H1 (cell line): ENCODE results near the gene PTPN1. TPM values are rescaled to one million over a fixed set of nuclear protein-coding genes. Genes with fewer than 3 reads are reported as not detected.

Experiments used
- BCL11A ChIP-seq, 2 experiments: IDR thresholded peaks; one replicate each; pipeline ENCODE4 v1.6.1; 2011; ENCODE audit warnings: low read depth in 2 of 2, low read length in 2 of 2, mild to moderate bottlenecking in 2 of 2
- CBX5 ChIP-seq: fragments of 300-800, 300-1000 bp; sonication (generic); IDR thresholded peaks from 2 replicates; pipeline ENCODE4 v1.7.1; 2016; ENCODE audit warnings: antibody characterized with exemption, low read length, low read depth
- FOSL1 ChIP-seq: IDR thresholded peaks from 2 replicates; pipeline ENCODE4 v1.6.1; 2011; ENCODE audit warnings: mild to moderate bottlenecking, low read depth, low read length, moderate library complexity; ENCODE audit not compliant: insufficient read depth
- KDM1A ChIP-seq: fragments of 200-600, 300-600 bp; sonication (generic); IDR thresholded peaks from 2 replicates; pipeline ENCODE4 v1.7.1; 2016; ENCODE audit warnings: mild to moderate bottlenecking, low read length, borderline replicate concordance
- KDM5A ChIP-seq: fragments of 200-600 bp; IDR thresholded peaks from 2 replicates; pipeline ENCODE4 v1.7.1; 2012; ENCODE audit warnings: mild to moderate bottlenecking, low read length, inconsistent platforms, mixed read lengths
- RNF2 ChIP-seq: fragments of 200-900, 300-1000 bp; sonication (generic); IDR thresholded peaks from 2 replicates; pipeline ENCODE4 v1.7.1; 2016; ENCODE audit warnings: borderline replicate concordance, low read depth, mild to moderate bottlenecking, antibody characterized with exemption, low read length; ENCODE audit not compliant: poor library complexity, severe bottlenecking; ENCODE audit errors: missing control alignments
- SP4 ChIP-seq: IDR thresholded peaks from 2 replicates; pipeline ENCODE4 v1.6.1; 2012; ENCODE audit warnings: low read length, inconsistent platforms
- SRF ChIP-seq: IDR thresholded peaks from 2 replicates; pipeline ENCODE4 v1.6.1; 2011; ENCODE audit warnings: mild to moderate bottlenecking, low read depth, low read length, moderate library complexity
- TAF1 ChIP-seq: IDR thresholded peaks from 2 replicates; pipeline ENCODE4 v1.6.1; 2011; ENCODE audit warnings: mild to moderate bottlenecking, low read depth, low read length
- TBP ChIP-seq: IDR thresholded peaks from 2 replicates; pipeline ENCODE4 v1.6.1; 2011; ENCODE audit warnings: low read depth, low read length, improper control_type of control experiment
- TEAD4 ChIP-seq: IDR thresholded peaks from 2 replicates; pipeline ENCODE4 v1.6.1; 2012; ENCODE audit warnings: low read depth, low read length, inconsistent platforms, mixed read lengths
- polyA plus RNA-seq, 7 experiments: library from polyadenylated mRNA; depleted of rRNA in 3 of 7; stranded (reverse) in 5 of 7; unstranded in 2 of 7; fragments of >200 nt in 5 of 7; fragments of 200-250 nt in 2 of 7; gene quantifications; 1 replicate in 5 of 7; 2 replicates in 1 of 7; 4 replicates in 1 of 7; pipeline versions ENCODE4 v1.2.1 to v1.2.3, GENCODE V29; 2011 to 2013; ENCODE audit warnings: missing spikeins in 2 of 7, mixed read lengths in 2 of 7
- total RNA-seq: library from RNA; stranded (reverse); fragmentation: NEBNext Ultra II Directional; extraction: Animal tissue kit (Norgen Biotek cat#: 25700); gene quantifications from 2 replicates; pipeline ENCODE4 v1.2.1, GENCODE V29; 2021
- TF ChIP-seq, protein P1 (sequence below): fragments of 300-600 bp; sonication (generic); IDR thresholded peaks from 2 replicates; pipeline ENCODE4 v1.7.1; 2012; ENCODE audit warnings: low read length, moderate library complexity, mild to moderate bottlenecking, inconsistent platforms; ENCODE audit not compliant: insufficient replicate concordance

Gene PTPN1
- total and polyA plus RNA-seq, 2 of the 8 experiments (the other 6 are each of a cell fraction or from before 2014, with no cell fraction given) = 18.6 to 32.1 TPM

- TF ChIP-seq, protein P1, sequence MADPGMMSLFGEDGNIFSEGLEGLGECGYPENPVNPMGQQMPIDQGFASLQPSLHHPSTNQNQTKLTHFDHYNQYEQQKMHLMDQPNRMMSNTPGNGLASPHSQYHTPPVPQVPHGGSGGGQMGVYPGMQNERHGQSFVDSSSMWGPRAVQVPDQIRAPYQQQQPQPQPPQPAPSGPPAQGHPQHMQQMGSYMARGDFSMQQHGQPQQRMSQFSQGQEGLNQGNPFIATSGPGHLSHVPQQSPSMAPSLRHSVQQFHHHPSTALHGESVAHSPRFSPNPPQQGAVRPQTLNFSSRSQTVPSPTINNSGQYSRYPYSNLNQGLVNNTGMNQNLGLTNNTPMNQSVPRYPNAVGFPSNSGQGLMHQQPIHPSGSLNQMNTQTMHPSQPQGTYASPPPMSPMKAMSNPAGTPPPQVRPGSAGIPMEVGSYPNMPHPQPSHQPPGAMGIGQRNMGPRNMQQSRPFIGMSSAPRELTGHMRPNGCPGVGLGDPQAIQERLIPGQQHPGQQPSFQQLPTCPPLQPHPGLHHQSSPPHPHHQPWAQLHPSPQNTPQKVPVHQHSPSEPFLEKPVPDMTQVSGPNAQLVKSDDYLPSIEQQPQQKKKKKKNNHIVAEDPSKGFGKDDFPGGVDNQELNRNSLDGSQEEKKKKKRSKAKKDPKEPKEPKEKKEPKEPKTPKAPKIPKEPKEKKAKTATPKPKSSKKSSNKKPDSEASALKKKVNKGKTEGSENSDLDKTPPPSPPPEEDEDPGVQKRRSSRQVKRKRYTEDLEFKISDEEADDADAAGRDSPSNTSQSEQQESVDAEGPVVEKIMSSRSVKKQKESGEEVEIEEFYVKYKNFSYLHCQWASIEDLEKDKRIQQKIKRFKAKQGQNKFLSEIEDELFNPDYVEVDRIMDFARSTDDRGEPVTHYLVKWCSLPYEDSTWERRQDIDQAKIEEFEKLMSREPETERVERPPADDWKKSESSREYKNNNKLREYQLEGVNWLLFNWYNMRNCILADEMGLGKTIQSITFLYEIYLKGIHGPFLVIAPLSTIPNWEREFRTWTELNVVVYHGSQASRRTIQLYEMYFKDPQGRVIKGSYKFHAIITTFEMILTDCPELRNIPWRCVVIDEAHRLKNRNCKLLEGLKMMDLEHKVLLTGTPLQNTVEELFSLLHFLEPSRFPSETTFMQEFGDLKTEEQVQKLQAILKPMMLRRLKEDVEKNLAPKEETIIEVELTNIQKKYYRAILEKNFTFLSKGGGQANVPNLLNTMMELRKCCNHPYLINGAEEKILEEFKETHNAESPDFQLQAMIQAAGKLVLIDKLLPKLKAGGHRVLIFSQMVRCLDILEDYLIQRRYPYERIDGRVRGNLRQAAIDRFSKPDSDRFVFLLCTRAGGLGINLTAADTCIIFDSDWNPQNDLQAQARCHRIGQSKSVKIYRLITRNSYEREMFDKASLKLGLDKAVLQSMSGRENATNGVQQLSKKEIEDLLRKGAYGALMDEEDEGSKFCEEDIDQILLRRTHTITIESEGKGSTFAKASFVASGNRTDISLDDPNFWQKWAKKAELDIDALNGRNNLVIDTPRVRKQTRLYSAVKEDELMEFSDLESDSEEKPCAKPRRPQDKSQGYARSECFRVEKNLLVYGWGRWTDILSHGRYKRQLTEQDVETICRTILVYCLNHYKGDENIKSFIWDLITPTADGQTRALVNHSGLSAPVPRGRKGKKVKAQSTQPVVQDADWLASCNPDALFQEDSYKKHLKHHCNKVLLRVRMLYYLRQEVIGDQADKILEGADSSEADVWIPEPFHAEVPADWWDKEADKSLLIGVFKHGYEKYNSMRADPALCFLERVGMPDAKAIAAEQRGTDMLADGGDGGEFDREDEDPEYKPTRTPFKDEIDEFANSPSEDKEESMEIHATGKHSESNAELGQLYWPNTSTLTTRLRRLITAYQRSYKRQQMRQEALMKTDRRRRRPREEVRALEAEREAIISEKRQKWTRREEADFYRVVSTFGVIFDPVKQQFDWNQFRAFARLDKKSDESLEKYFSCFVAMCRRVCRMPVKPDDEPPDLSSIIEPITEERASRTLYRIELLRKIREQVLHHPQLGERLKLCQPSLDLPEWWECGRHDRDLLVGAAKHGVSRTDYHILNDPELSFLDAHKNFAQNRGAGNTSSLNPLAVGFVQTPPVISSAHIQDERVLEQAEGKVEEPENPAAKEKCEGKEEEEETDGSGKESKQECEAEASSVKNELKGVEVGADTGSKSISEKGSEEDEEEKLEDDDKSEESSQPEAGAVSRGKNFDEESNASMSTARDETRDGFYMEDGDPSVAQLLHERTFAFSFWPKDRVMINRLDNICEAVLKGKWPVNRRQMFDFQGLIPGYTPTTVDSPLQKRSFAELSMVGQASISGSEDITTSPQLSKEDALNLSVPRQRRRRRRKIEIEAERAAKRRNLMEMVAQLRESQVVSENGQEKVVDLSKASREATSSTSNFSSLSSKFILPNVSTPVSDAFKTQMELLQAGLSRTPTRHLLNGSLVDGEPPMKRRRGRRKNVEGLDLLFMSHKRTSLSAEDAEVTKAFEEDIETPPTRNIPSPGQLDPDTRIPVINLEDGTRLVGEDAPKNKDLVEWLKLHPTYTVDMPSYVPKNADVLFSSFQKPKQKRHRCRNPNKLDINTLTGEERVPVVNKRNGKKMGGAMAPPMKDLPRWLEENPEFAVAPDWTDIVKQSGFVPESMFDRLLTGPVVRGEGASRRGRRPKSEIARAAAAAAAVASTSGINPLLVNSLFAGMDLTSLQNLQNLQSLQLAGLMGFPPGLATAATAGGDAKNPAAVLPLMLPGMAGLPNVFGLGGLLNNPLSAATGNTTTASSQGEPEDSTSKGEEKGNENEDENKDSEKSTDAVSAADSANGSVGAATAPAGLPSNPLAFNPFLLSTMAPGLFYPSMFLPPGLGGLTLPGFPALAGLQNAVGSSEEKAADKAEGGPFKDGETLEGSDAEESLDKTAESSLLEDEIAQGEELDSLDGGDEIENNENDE = no peak
- no peak for TF ChIP-seq CBX5
- TF ChIP-seq TEAD4 = no peak
- TF ChIP-seq KDM1A = no peak
- no peak for TF ChIP-seq SP4
- TF ChIP-seq SRF = no peak
- no peak for TF ChIP-seq BCL11A (IDR thresholded peaks at IDR 0.05; ENCODE audit: low read depth in 2 of 2, low read length in 2 of 2)
- no peak for TF ChIP-seq KDM5A
- TF ChIP-seq TAF1 = no peak
- no peak for TF ChIP-seq TBP
- TF ChIP-seq FOSL1 = no peak
- TF ChIP-seq RNF2 = no peak
Observed at GRCh38 chr20:50605136-50605535, 95.0 kb downstream of the PTPN1 start (continued).
